M059J (cell line): ENCODE results near the gene ZC3H10. TPM values are rescaled to one million over a fixed set of nuclear protein-coding genes. Genes with fewer than 3 reads are reported as not detected.
"Not testable (repeated sequence)": the region's sequence is repeated elsewhere in the genome, so short reads cannot be mapped to it uniquely, and the experiment has no call there.

Experiments
- DNase-seq: peaks from one replicate; pipeline ENCODE4 v3.0.0-alpha.2; 2012; ENCODE audit warnings: low read depth
- total RNA-seq: library from RNA; depleted of rRNA; stranded (reverse); fragments of >200 nt; shearing (Covaris generic); gene quantifications from 2 replicates; pipeline ENCODE4 v1.2.3, GENCODE V29; 2014

The ZC3H10 gene
- total RNA-seq, 1 experiment from 2014 or later = 2.1 TPM

DNA sequence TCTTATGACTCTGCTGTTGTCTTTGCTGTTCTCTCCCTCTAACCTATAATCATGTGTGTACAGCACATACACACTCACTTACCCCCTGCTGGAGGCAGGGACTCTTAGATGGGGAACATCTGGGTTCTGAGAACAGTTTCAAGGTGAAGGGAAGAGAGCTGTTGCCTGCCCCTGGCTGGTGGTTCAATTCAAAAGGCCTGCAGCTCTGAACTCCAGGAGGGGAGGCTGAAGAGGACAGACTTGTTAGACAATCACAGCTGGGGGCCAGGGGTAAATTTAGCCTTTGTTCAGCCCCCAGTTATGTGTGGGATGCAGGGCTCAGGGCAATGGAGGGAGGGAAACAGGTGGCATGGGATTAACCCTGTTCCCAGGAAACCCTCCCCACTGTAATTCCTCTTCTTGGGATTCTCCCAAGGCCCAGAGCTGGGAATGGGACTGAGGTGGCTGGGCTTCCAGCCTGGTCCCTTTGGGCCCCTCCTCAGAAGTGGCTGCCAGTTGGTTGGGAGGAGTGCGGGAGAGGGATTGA lies 36.2 kb downstream of the ZC3H10 start:
- DNase-seq = no peak

DNA sequence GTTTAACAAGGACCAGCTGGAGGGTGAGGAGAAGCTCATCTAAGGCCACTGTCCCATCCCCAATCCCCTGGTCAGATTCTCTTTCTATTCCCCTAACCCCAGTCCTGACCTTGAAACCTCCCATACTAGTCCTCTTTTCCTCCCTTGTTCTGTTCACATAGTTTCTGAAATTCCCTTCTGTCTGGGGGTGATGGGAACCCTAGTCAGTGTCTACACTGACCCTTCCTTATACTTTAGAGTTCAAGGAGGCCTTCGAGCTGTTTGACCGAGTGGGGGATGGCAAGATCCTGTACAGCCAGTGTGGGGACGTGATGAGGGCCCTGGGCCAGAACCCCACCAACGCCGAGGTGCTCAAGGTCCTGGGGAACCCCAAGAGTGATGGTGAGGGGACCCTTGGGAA lies 36.8 kb downstream of the ZC3H10 start:
- no peak for DNase-seq

DNA sequence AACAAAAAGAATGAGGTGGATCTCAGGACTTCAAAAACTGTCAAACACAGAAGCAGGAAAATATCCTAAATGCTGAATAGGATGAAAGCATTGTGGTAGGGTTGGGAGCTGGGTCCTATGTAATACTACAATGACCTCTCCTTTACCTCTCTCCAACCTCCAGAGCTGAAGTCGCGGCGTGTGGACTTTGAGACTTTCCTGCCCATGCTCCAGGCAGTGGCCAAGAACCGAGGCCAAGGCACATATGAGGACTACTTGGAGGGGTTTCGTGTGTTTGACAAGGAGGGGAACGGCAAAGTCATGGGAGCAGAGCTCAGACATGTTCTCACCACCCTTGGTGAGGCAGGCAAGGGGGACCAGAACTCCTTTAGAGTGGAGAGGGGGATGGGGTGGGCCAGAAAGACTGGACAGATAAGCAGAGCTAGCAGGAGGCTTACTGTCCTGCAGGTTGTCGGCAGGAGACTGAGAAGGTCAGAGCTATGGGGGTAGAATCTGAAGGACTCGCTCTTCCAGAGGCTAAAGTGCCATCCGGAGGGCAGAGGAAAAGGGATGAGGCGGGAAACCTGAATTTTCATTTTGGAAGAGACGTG lies 37.3 kb downstream of the ZC3H10 start:
- no peak for DNase-seq

DNA sequence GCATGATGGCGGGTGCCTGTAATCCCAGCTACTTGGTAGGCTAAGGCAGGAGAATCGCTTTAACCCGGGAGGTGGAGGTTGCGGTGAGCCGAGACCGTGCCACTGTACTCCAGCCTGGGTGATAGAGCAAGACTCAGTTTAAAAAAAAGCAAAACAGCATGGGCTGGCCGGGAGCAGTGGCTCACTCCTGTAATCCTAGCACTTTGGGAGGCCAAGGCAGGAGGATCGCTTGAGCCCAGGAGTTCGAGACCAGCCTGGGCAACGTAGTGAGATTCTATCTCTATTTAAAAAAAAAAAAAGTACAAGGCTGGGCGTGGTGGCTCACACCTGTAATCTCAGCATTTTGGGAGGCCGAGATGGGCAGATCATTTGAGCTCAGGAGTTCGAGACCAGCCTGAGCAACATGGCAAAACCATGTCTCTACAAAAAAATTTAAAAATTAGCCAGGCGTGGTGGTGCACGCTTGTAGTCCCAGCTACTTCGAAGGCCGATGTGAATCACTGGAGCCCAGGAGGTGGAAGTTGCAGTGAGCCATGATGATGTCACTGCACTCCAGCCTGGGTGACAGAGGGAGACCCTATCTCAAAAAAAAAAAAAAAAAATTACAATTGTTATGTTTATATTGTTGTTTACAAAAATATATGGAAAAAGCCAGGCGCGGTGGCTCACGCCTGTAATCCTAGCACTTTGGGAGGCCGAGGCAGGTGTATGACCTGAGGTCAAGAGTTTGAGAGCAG lies 38.6 kb downstream of the ZC3H10 start:
- DNase-seq = not testable (repeated sequence)

DNA sequence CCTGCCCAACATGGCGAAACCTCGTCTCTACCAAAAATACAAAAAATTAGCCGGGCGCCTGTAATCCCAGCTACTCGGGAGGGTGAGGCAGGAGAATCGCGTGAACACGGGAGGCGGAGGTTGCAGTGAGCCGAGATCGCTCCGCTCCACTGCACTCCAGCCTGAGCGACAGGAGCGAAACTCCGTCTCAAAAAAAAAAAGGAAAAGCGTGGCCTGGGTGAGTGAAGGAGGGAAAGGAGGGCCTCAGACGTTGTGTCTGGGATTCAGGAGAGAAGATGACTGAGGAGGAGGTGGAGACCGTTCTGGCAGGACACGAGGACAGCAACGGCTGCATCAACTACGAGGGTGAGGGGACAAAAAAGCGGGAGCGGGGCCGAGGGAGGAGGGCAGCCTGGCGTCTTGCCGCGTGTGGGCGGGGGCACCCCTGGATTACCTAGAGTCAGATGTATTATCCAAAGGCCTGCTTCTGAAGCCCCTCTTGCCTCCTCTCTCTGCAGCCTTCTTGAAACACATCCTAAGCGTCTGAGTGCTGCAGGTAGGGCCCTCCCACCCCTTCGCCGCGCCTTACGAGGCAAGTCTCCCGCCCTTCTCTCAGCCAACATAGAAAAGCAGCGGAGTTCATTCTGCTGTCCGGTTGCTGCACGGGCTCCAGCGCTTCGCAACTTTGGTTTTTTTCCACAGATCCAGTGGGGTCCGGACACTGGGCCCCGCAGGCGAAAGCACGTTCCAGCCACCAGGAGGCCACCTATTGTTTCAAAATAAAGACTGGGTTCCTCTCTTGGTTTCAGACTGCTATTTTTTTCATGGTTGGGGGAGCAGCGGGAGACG lies 39.3 kb downstream of the ZC3H10 start:
- peak; percentile 91 for DNase-seq

DNA sequence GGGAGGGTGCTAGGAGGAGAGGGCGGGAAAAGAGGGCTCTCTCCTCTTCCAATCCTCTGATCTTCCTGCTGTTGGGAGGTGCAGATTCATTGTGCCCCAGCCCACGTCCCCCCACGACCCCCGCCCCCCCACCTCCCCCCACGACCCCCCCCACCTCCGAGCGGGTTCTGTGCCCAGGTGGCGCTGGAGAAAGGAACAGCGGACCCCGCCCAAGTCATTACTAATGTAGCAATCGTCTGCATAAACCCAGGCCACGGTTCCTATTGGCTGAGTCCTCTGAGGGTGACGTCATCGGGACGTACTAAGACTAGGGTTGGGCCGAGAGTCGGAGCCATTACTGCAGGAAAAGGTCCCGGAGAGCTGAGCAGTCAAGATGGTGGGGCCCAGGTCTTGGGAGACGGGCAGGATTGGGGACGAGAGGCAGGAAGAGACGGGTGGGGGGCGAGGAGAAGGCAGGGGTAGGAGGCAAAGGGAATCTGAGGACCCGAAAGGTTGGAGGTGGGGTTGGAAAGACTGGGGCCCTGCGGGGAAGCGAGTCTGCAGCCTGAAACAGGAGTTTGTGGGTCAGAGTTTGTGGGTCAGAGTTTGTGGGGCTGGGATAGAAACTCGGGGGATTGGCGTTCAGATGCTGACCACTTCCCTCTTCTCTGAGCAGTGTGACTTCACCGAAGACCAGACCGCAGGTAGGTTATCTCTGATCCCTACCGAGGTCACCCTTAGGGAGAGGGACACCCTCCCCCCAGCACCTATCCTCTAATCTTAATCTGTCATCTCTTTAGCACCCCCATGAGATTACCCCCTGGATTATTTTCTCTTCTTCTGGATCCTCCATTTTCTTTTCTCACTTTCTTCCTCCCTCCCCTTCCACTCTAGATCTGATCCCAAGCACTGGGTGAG lies 40.2 kb downstream of the ZC3H10 start, which contains the start of gene MYL6:
Gene MYL6, plus strand, starts transcription at position 331 of the 897 bp plus-strand sequence. Its CDS starts 43 bp downstream, at position 374.
- peak; percentile 97 for DNase-seq

DNA sequence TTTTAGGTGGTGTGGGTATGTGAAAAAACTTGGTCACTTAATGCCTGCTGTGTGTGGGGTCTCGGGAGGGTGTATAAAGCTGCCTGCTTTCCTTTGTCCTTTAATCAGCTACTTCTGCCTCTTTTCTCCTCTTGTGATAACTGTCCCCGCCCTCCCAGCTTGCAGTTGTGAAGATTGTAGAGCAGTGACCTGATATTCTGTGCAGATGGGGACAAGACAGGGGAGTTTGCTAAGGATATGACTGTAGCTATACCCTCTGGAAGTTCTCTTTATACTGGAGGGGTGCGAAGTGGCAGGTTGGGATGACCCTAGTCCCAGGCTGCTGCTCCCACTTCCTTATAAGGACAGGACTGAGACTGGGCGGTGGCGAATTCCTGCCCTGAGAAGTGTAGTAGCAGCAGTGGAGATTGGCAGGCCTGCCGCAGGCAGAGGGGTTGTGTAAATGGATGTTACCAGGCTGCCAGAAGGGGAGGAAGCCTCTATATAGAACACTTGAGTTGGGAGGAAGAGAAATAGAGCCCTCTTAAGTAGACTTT lies 40.9 kb downstream of the ZC3H10 start:
- DNase-seq = peak; percentile 82

DNA sequence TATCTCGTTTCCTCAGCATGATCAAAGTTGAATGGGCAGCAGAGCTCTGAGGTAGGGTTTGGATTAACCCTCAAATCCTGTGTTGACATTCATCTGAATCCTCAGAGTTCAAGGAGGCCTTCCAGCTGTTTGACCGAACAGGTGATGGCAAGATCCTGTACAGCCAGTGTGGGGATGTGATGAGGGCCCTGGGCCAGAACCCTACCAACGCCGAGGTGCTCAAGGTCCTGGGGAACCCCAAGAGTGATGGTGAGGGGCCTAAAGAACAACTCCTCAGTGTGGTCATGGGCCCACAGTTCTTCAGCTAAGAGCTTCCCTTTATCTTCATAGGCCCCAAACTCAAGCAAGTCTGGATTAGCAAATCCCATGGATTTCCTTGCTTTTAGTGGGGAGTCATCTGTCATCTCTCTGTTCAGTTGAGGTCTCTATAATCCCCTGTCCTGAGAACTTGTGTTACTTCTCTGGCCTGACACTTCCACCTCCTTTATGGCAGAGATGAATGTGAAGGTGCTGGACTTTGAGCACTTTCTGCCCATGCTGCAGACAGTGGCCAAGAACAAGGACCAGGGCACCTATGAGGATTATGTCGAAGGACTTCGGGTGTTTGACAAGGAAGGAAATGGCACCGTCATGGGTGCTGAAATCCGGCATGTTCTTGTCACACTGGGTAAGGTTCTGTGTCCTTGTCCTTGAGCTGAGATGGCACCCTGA lies 41.6 kb downstream of the ZC3H10 start:
- no peak for DNase-seq

DNA sequence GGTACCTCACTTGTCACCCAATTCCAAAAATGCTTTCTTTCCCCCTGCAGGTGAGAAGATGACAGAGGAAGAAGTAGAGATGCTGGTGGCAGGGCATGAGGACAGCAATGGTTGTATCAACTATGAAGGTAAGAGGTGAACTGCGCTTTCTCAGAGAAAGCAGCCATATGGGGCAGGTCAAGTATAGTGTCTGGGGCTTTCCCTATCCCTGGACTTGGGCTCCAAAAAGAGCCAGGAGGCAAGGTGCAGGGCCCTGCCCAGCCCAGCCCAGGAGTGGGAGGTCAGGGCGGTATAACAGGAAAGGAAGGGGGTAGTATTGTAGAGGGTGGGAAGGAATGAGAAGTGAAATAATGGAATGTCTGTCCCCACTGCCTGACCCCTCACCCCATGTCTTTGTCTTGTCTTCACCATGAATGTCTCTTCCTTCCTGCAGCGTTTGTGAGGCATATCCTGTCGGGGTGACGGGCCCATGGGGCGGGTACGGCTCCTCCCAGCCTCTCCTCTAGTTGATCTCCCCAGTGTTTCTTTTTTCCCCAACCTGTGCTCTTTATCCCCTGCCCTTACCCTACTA lies 42.2 kb downstream of the ZC3H10 start:
- peak; percentile 35 for DNase-seq

DNA sequence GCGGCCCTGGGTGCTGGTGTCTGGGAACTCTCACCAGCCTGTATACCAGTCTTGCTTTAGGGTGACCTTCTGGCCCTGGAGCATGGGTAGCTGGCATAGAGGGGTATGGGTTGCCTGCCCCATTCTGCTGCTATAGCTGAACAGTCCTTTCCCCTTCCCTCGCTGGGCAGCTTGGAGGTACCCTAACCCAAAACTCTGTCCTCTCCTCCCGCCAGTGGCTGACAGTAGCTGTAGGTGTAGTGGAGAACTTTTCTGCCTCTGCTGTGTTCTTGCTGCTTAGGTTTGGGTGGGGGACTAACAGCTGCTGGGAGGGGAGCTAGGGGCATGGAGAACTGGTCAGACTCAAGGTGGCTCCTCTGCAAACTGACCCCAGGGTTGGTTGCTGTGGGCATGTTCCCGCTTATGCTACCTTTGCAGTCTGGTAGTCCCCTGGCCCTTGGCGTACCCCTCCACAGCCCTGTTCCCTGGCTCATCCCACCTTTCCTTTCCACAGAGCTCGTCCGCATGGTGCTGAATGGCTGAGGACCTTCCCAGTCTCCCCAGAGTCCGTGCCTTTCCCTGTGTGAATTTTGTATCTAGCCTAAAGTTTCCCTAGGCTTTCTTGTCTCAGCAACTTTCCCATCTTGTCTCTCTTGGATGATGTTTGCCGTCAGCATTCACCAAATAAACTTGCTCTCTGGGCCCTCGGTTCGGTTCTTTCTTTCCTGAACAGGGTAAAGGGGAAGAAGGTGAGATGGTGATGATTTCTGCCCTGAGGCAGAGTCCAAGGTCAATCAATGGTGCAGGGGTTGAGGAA lies 43.0 kb downstream of the ZC3H10 start:
- no peak for DNase-seq

DNA sequence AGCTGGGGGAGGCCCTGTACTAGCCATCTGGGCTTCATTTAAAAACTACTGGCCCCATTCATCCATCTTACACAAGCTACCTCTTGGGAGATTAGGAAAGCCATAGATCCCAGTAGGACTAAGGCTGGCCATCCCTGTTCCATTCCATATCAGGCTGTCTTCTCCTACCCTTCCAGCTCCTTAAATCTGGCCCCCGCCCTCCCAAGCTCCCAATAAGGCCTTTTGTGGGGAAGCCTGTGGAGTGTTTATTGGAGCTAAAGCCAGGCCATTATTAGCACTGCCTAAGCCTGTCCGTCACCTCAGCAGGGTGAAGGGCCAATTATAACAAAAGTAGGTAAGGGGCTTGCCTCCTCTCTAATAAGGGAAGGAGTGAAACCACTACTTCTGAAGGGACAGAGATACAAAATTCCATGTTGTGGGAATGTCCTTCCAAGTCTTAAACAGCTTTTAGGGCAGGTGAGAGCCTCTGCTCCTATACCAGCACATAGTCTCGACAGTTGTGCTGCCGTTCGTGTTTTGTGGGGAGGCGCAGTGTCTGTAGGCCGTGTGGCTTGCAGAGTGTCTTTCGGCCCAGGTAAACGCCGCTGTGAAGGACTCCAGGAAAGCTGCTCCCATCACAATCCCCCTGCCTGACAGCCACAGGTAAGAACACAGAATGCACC lies 43.8 kb downstream of the ZC3H10 start:
- DNase-seq = no peak

DNA sequence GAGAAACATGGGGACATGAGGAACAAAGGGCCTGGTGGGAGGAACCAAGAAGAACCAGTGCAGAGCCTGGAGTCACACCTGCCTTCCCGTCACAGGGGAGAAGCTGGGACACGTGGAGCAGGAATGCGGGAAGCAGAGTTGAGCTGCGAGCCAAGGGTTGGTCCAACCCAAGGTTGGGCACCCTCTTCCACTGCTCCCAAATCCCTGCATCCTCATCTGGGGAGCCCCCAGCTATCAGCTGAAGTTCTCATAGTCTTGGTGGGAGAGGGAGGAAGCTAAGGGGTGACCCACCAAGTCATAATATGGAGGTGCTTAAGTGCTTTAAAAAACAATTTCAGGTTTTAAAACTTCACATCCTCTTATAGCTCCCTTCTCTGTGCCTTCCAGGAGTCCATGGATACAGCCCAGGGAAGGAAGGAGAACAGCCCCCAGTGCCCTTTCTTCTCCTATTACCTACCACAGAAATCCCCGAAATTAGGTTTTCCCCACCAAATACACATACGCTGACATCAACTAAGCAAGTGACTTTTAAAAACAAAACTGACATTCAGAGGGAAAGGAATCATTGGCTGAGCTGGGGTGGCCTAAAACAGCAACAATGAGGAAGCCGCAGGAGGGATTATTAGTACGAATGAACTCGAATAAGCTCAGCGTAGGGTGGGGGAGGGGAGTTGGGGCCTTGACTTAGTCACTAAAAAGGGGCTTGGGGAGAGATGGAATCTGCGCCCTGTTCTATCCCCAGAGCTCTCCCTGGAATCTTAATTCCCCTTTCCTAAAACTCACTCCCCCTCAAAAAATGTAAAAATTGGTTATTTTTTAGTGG lies 44.6 kb downstream of the ZC3H10 start:
- DNase-seq = no peak

DNA sequence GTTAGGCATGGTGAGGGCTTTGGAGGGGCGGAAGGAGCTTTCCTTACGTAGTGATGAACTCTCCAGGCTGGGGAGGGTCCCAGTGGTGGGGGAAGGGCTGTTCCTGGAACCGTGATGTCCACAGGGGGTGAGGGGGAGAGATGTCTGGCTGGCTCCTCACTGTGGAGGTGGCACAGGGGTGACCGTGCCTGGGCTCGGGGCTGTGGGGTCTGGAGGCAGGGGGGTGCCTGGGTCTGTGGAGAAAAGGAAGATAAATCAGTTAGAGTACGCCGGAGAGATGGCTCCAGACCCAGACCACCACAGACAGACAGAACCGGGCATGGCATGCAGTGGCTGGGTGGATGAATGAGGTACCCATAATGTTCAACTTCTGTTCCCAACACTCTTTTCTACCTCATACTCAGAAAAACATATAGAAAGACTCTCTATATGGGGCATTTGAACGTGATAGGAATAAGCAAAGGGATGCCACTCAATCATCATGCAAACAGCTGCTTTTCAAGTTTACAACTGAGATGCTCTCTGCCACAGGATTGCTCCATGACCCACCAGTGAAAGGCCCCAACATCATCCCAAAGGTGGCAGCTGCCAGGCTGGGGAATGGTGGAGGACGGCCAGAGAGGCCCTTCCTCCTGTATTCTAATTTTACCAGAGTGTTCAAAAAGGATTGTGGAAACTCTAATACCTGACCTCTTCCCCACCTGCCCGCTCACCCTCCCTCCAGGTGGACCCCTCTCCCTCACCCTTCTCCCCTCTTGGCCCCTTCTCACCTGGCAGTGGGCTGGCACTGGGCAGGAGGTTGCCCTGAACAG lies 45.7 kb downstream of the ZC3H10 start:
- DNase-seq = peak; percentile 25

DNA sequence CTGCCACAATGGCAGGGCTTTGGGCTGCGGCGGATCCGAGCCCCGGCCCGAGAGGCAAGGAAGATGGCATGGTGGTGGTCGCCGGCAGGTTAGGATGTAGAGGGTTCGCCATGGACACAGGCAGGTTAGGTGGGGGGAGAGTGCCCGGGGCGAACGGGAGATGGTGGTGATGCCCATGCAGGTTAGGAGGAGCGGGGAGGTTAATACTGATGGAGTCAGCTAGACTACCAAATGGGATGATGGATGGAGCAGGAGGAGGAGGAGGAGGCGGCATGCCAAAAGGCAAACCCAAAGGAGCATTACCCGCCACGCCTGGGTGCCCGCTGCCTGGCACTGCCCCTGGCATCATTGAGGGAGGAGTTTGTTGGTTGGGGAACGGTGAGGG lies 46.3 kb downstream of the ZC3H10 start:
- DNase-seq = no peak

DNA sequence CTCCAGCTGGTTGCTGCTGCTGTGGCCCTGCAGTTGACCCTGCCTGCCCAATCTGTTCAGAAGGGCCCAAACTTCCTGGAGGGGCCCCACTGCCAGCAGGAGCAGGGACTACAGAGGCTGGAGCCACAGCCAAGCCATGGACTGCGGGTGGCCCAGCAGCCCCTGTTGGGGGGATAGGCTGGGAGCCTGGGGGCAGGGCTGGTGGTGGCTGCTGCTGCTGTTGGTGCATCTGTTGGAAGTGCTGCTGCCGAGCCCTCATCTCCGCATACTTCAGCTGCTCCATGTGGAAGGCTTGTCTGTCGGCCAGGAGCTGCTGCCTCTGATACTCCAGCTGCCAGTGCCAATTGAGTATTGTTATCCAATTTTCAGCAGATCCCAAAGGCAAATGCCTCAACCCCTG lies 47.3 kb downstream of the ZC3H10 start:
- DNase-seq = no peak

DNA sequence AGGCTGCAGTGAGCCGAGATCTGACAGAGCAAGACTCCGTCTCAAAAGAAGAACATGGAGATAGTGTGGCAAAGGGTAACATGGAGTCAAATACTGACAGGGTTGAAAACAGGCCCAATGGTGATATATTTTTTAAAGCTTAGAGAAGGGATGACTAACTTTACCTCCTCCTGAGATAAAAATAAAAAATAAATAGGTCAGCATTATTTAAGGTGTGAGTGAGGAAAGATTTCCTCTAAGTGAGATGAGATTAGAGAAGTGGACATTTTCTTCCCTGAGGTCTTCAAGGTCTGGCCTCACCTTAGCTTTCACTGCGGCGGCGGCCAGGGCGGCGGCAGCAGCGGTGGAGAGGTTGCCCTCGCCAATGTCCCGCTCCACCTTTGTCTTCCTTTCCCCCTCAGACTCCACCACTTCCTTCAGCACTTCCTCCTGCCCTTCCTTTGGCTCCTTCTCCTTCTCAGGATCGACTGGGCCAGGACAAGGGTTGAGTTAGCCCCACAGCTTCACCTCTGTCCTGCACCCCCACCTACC lies 51.2 kb downstream of the ZC3H10 start:
- DNase-seq = no peak

DNA sequence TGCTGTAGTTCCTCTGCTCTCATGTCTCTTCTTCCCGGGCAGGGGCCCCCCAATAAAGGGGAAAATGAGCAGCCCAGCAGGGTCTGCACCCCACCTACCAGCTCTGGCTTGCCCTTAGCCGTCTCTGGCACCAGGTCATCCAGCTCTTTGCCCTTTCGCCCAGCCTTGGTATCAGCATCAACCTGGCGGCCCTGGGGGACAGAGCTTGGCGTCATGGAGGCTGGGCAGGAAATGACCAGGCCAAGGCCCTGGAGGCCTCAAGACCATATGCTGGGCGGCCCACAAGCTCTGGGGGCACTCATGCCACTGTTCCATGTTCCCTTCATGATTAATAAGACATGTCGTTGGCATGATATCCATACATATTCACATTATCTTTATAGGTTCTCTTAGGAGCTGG lies 54.8 kb downstream of the ZC3H10 start:
- no peak for DNase-seq
